HCT116 (cell line): ENCODE data around the gene TFG. TPM values are rescaled to one million over a fixed set of nuclear protein-coding genes. Genes with fewer than 3 reads are reported as not detected.

Experiments
- ATAC-seq: fragments of 200-7000 bp; cut with Tn5 transposase; 2 replicates; pipeline ENCODE4 v1.9.1; 2020; ENCODE audit warnings: mild to moderate bottlenecking, moderate library complexity
- BruUV-seq: library from RNA; stranded (reverse); fragments of 400-500 nt; replicated peaks from 2 replicates; lab custom pipeline; 2021; lab: Mats Ljungman, UMichigan
- CTCF ChIA-PET: fragments of 300-600 bp; sonication (Branson Sonifier 250); formaldehyde crosslinking; loops from one replicate; lab custom pipeline; 2021; ENCODE audit warnings: antibody characterized with exemption; lab: Charles Lee
- POLR2A ChIA-PET: fragments of 300-600, 350-600 bp; sonication (Branson Sonifier 250); formaldehyde crosslinking; loops from one replicate; lab custom pipeline; 2021; ENCODE audit warnings: antibody characterized with exemption; lab: Charles Lee
- RAD21 ChIA-PET, 2 experiments: fragments of 300-600 bp; sonication (Branson Sonifier 250); formaldehyde crosslinking; loops; one replicate each; lab custom pipeline; 2023; ENCODE audit warnings: low total read pairs in 2 of 2; ENCODE audit not compliant: uncharacterized antibody in 2 of 2, unreplicated experiment in 2 of 2, low non-redundant PET in 1 of 2; lab: Charles Lee
- DNase-seq: peaks from one replicate; pipeline ENCODE4 v3.0.0-alpha.2; 2010; ENCODE audit warnings: low read depth, low spot score
- H2AFZ ChIP-seq: fragments of 200-600 bp; shearing (Covaris generic), sonication (generic); 2 replicates; pipeline ENCODE4 v1.6.1; 2017; ENCODE audit warnings: low read depth, mixed run types, mixed read lengths, antibody characterized with exemption, low read length; ENCODE audit not compliant: poor library complexity, severe bottlenecking
- H3K27ac ChIP-seq: 2 replicates; pipeline ENCODE4 v1.5.1; 2012; ENCODE audit warnings: low read depth, low read length
- H3K27me3 ChIP-seq: fragments of 200-600 bp; sonication (generic); 2 replicates; pipeline ENCODE4 v1.6.1; 2016; ENCODE audit warnings: mixed run types, low read length, mixed read lengths; ENCODE audit not compliant: insufficient read depth
- H3K36me3 ChIP-seq, 2 experiments: fragments of 200-500 bp in 1 of 2; fragments of 200-600 bp in 1 of 2; sonication (Bioruptor generic) in 1 of 2; sonication (generic) in 1 of 2; 2 replicates each; pipeline versions ENCODE4 v1.5.1 to v1.6.1; 2014 to 2016; ENCODE audit warnings: low read length in 2 of 2, inconsistent platforms in 1 of 2, mixed read lengths in 1 of 2, mixed run types in 1 of 2; ENCODE audit not compliant: insufficient read depth in 2 of 2, control insufficient read depth in 1 of 2
- H3K4me1 ChIP-seq, 2 experiments: fragments of 200-600 bp in 1 of 2; sonication (generic) in 1 of 2; 2 replicates each; pipeline versions ENCODE4 v1.5.1 to v1.6.1; 2012 to 2017; ENCODE audit warnings: low read length in 2 of 2, inconsistent platforms in 1 of 2, mild to moderate bottlenecking in 1 of 2, mixed read lengths in 1 of 2, mixed run types in 1 of 2, moderate library complexity in 1 of 2; ENCODE audit not compliant: insufficient read depth in 2 of 2, control insufficient read depth in 1 of 2
- H3K4me2 ChIP-seq: fragments of 200-600 bp; sonication (generic); 2 replicates; pipeline ENCODE4 v1.6.1; 2017; ENCODE audit warnings: mixed run types, low read length, mixed read lengths
- H3K4me3 ChIP-seq, 2 experiments: fragments of 200-600 bp in 1 of 2; sonication (generic) in 1 of 2; replicated peaks in 1 of 2; 2 replicates each; pipeline ENCODE4 v1.5.1; 2011 to 2016; ENCODE audit warnings: low read length in 2 of 2, control low read depth in 1 of 2, low read depth in 1 of 2, mild to moderate bottlenecking in 1 of 2, mixed read lengths in 1 of 2, mixed run types in 1 of 2
- H3K79me2 ChIP-seq: fragments of 200-600 bp; sonication (generic); 2 replicates; pipeline ENCODE4 v1.6.1; 2017; ENCODE audit warnings: mild to moderate bottlenecking, mixed run types, low read length, moderate library complexity, mixed read lengths; ENCODE audit not compliant: insufficient read depth
- H3K9ac ChIP-seq: fragments of 200-600 bp; sonication (generic); 2 replicates; pipeline ENCODE4 v1.6.1; 2016; ENCODE audit warnings: low read length, mixed read lengths
- H3K9me2 ChIP-seq: fragments of 200-600 bp; sonication (generic), shearing (Covaris generic); 2 replicates; pipeline ENCODE4 v1.6.1; 2017; ENCODE audit warnings: mixed run types, mild to moderate bottlenecking, moderate library complexity; ENCODE audit not compliant: insufficient read depth
- H3K9me3 ChIP-seq, 2 experiments: fragments of 200-500 bp in 1 of 2; fragments of 200-600 bp in 1 of 2; sonication (Bioruptor generic) in 1 of 2; sonication (generic) in 1 of 2; 2 replicates each; pipeline ENCODE4 v1.6.1; 2014 to 2017; ENCODE audit warnings: low read length in 2 of 2, mixed read lengths in 2 of 2, inconsistent platforms in 1 of 2, low read depth in 1 of 2, mild to moderate bottlenecking in 1 of 2, mixed run types in 1 of 2, moderate library complexity in 1 of 2; ENCODE audit not compliant: control insufficient read depth in 1 of 2, insufficient read depth in 1 of 2
- H4K20me1 ChIP-seq: fragments of 200-600 bp; sonication (generic), shearing (Covaris generic); 2 replicates; pipeline ENCODE4 v1.6.1; 2017; ENCODE audit warnings: mixed run types, mild to moderate bottlenecking, moderate library complexity; ENCODE audit not compliant: insufficient read depth
- CBX3 ChIP-seq: IDR thresholded peaks from 2 replicates; pipeline ENCODE4 v1.6.1; 2012; ENCODE audit warnings: low read depth
- CEBPB ChIP-seq: IDR thresholded peaks from 2 replicates; pipeline ENCODE4 v1.6.1; 2012; ENCODE audit warnings: low read depth
- MAX ChIP-seq: IDR thresholded peaks from 2 replicates; pipeline ENCODE4 v1.6.1; 2012
- POLR2A ChIP-seq: IDR thresholded peaks from 2 replicates; pipeline ENCODE4 v1.7.0; 2011; ENCODE audit warnings: borderline replicate concordance; ENCODE audit not compliant: insufficient read depth, insufficient read length; ENCODE audit errors: extremely low read depth
- POLR2AphosphoS5 ChIP-seq: IDR thresholded peaks from 2 replicates; pipeline ENCODE4 v1.6.1; 2011; ENCODE audit warnings: mild to moderate bottlenecking, low read depth, low read length, moderate library complexity
- REST ChIP-seq: IDR thresholded peaks from 2 replicates; pipeline ENCODE4 v1.6.1; 2012; ENCODE audit warnings: low read depth
- SIN3A ChIP-seq: IDR thresholded peaks from 2 replicates; pipeline ENCODE4 v1.6.1; 2012; ENCODE audit warnings: low read depth
- SP1 ChIP-seq: IDR thresholded peaks from 2 replicates; pipeline ENCODE4 v1.6.1; 2012; ENCODE audit warnings: low read depth
- ZNF274 ChIP-seq: fragments of 200-500 bp; sonication (Bioruptor generic); IDR thresholded peaks from 2 replicates; pipeline ENCODE4 v1.6.1; 2014; ENCODE audit warnings: mild to moderate bottlenecking, low read depth, low read length, inconsistent platforms
- intact Hi-C: fragments of 100-400 bp; cut with micrococcal nuclease; formaldehyde crosslinking; loops from 2 replicates; pipeline ENCODE4 v1.10.0; 2022
- total RNA-seq: library from RNA; stranded (reverse); gene quantifications from one replicate; pipeline ENCODE4 v1.2.1, GENCODE V29; 2021; ENCODE audit not compliant: unreplicated experiment

TFG gene
- total RNA-seq, 1 experiment from 2014 or later: 99.1 TPM

- no peaks in the 10 kb centered on the region for H3K27me3 ChIP-seq
- intact Hi-C loops: no loop called here
- peaks cover 21 to 35% of the 10 kb centered on the region in 2 experiments for H3K36me3 ChIP-seq
- peaks cover 15% of the 10 kb centered on the region; the same call in 1 of the 2 replicates for H4K20me1 ChIP-seq
- H2AFZ ChIP-seq: no peak overlapping the region
- no peak for ATAC-seq
- BruUV-seq: no TSS peak
- no peaks in the 10 kb centered on the region for H3K9me3 ChIP-seq
- RAD21 ChIA-PET: no interaction called here
- TF ChIP-seq MAX: no peak
- no peak for TF ChIP-seq REST
- TF ChIP-seq, all 23 proteins: peak for 0
- no peak overlapping the region for H3K27ac ChIP-seq
- no peak for DNase-seq
- ChIA-PET POLR2A (no interaction called here), CTCF (interaction anchor here (0.8 to 1.6 kb wide), 3 partner anchors 14 to 263 kb away, joined by 3 read pairs; no protein-coding TSS in a partner anchor)
- H3K4me2 ChIP-seq: no peak overlapping the region
- no peaks in the 10 kb centered on the region for H3K9me2 ChIP-seq
- peaks cover 98% of the 10 kb centered on the region for H3K79me2 ChIP-seq
- H3K4me3 ChIP-seq: no peak overlapping the region
- no peak overlapping the region for H3K9ac ChIP-seq
- no peaks in the 10 kb centered on the region for H3K4me1 ChIP-seq
Measured at GRCh38 chr3:100725935-100726513, 16.7 kb downstream of the TFG start.

- no peak overlapping the region for H3K27ac ChIP-seq
- RAD21 ChIA-PET: no interaction called here
- H3K4me3 ChIP-seq: no peak overlapping the region
- TF ChIP-seq CBX3 (no peak), POLR2AphosphoS5 (no peak), CEBPB (no peak), REST (no peak), MAX (no peak), ZNF274 (no peak), POLR2A (no peak), SIN3A (no peak), SP1 (no peak)
- H3K27me3 ChIP-seq: no peaks in the 10 kb centered on the region
- no peak overlapping the region for H2AFZ ChIP-seq
- ATAC-seq (no peak), DNase-seq (no peak)
- H3K9ac ChIP-seq: no peak overlapping the region
- H3K9me3 ChIP-seq: no peaks in the 10 kb centered on the region
- CTCF ChIA-PET: interaction anchor here (1.1 to 1.6 kb wide), 2 partner anchors 14 to 264 kb away, joined by 3 read pairs; no protein-coding TSS in a partner anchor
- no peak overlapping the region for H3K4me2 ChIP-seq
- no TSS peak for BruUV-seq
- POLR2A ChIA-PET: no interaction called here
- no peaks in the 10 kb centered on the region for H3K4me1 ChIP-seq
- peaks cover 16 to 30% of the 10 kb centered on the region in 2 experiments for H3K36me3 ChIP-seq
- intact Hi-C loops: no loop called here
- H3K9me2 ChIP-seq: no peaks in the 10 kb centered on the region
- H4K20me1 ChIP-seq: peaks cover 15% of the 10 kb centered on the region; the same call in 1 of the 2 replicates
- H3K79me2 ChIP-seq: peaks cover 98% of the 10 kb centered on the region
Measured at GRCh38 chr3:100726706-100727105, 17.4 kb downstream of the TFG start.
